Lower leg skin (tissue), 3 donors: ENCODE measurements around the gene ERICH4.

ENCODE experiments used
- POLR2A ChIP-seq, 2 donors: fragments of 450-650 bp; IDR thresholded peaks; one replicate each; pipeline ENCODE4 v1.6.1; 2016 to 2017; ENCODE audit warnings: antibody characterized with exemption in 2 of 2, mild to moderate bottlenecking in 1 of 2, moderate library complexity in 1 of 2
- TF ChIP-seq, protein P1 (sequence below), 3 donors: fragments of 450-650 bp; IDR thresholded peaks; one replicate each; pipeline ENCODE4 v1.5.1; 2016; ENCODE audit warnings: antibody characterized with exemption in 3 of 3, mild to moderate bottlenecking in 3 of 3, moderate library complexity in 2 of 3

DNA sequence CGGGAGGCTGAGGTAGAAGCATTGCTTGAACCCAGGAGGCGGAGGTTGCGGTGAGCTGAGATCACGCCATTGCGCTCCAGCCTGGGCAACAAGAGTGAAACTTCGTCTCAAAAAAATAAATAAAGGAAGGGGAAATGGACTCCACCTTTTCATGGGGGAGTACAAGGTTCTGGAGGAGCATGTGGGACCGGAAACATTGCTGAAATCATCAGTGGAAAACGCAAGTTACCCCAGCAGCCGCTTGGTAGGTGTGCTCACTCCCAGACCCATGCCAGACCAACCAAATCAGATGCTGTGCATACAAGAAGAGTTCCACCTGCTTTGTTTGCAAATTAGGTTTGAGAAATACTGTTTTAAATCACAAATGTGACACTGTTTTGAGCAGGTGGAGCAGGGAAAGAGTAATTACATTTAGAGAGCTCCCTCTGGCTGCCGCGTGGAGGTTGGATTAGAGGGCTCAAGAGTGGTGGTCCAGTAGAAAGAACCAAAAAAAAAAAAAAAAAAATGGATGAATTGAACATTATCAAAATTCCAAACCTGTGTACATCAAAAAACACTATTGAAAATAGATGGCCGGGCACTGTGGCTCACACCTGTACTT, 4.9 kb downstream of the ERICH4 start:
- no peak for TF ChIP-seq POLR2A (IDR thresholded peaks at IDR 0.05)
- TF ChIP-seq, protein P1, sequence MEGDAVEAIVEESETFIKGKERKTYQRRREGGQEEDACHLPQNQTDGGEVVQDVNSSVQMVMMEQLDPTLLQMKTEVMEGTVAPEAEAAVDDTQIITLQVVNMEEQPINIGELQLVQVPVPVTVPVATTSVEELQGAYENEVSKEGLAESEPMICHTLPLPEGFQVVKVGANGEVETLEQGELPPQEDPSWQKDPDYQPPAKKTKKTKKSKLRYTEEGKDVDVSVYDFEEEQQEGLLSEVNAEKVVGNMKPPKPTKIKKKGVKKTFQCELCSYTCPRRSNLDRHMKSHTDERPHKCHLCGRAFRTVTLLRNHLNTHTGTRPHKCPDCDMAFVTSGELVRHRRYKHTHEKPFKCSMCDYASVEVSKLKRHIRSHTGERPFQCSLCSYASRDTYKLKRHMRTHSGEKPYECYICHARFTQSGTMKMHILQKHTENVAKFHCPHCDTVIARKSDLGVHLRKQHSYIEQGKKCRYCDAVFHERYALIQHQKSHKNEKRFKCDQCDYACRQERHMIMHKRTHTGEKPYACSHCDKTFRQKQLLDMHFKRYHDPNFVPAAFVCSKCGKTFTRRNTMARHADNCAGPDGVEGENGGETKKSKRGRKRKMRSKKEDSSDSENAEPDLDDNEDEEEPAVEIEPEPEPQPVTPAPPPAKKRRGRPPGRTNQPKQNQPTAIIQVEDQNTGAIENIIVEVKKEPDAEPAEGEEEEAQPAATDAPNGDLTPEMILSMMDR (IDR thresholded peaks at IDR 0.05) = no peak
